Aorta (tissue), 5 donors: ENCODE results near the gene SRPK2. TPM values are rescaled to one million over a fixed set of nuclear protein-coding genes. Genes with fewer than 3 reads are reported as not detected.

ENCODE experiments used
- ATAC-seq: fragments of 200-7000 bp; cut with Tn5 transposase; one replicate; pipeline ENCODE4 v1.9.1; 2022; ENCODE audit warnings: moderate library complexity; ENCODE audit not compliant: low FRiP score
- DNase-seq, 2 donors: peaks; one replicate each; pipeline ENCODE4 v3.0.0-alpha.2; 2020
- H3K27ac ChIP-seq, 2 donors: one replicate each; pipeline ENCODE4 v1.5.1; 2013; ENCODE audit warnings: low read length in 2 of 2, mild to moderate bottlenecking in 2 of 2, moderate library complexity in 2 of 2, control low read depth in 1 of 2, inconsistent platforms in 1 of 2, low read depth in 1 of 2
- H3K27me3 ChIP-seq, 2 donors: one replicate each; pipeline ENCODE4 v1.6.1; 2013; ENCODE audit warnings: control low read depth in 1 of 2, low read length in 1 of 2, mild to moderate bottlenecking in 1 of 2, moderate library complexity in 1 of 2; ENCODE audit not compliant: insufficient read depth in 2 of 2, control insufficient read depth in 1 of 2
- H3K36me3 ChIP-seq, 2 donors: one replicate each; pipeline ENCODE4 v1.6.1; 2013; ENCODE audit warnings: control low read depth in 1 of 2, low read length in 1 of 2, mild to moderate bottlenecking in 1 of 2; ENCODE audit not compliant: insufficient read depth in 2 of 2, control insufficient read depth in 1 of 2
- H3K4me1 ChIP-seq, 2 donors: one replicate each; pipeline ENCODE4 v1.6.1; 2013; ENCODE audit warnings: low read length in 2 of 2, control low read depth in 1 of 2, mild to moderate bottlenecking in 1 of 2, moderate library complexity in 1 of 2; ENCODE audit not compliant: insufficient read depth in 2 of 2, control insufficient read depth in 1 of 2
- H3K4me3 ChIP-seq, 2 donors: one replicate each; pipeline ENCODE4 v1.5.1; 2013; ENCODE audit warnings: low read length in 2 of 2, control low read depth in 1 of 2, mild to moderate bottlenecking in 1 of 2
- H3K9me3 ChIP-seq: one replicate; pipeline ENCODE4 v1.6.1; 2013; ENCODE audit warnings: mild to moderate bottlenecking, low read length; ENCODE audit not compliant: control insufficient read depth
- WGBS, 2 donors: extraction: QIAGEN DNeasy Blood & Tissue Kit; methylation state at CpG; one replicate each; pipeline ENCODE4 v1.1.7; 2013; 5-methylcytosine and 5-hydroxymethylcytosine counted together
- intact Hi-C, 2 donors: fragments of 100-400 bp; cut with DNase I; formaldehyde crosslinking; loops; one replicate each; pipeline versions ENCODE4 v1.14.2 to v1.15.0; 2022
- polyA plus RNA-seq, 2 donors: library from polyadenylated mRNA; stranded (reverse); fragments of 200-250 nt; gene quantifications; one replicate each; pipeline ENCODE4 v1.2.3, GENCODE V29; 2013
- total RNA-seq, 2 donors: library from RNA; stranded (reverse); fragmentation: NEBNext Ultra II Directional; extraction: Animal tissue kit (Norgen Biotek cat#: 25700); gene quantifications; one replicate each; pipeline ENCODE4 v1.2.1, GENCODE V29; 2021
- donor health status: healthy with polysubstance abuse.
- donor health status: Bipolar disorder and iron deficiency.
- donor health status: DM: no; HTN: no; CAD: no.
- donor health status: DM: no; HTN: no; CAD: no.
- donor health status: DM: yes; HTN: yes; CAD: no.

SRPK2 gene
- total and polyA plus RNA-seq, 4 donors = 11.5 to 49.7 (median 28.7) TPM

DNA sequence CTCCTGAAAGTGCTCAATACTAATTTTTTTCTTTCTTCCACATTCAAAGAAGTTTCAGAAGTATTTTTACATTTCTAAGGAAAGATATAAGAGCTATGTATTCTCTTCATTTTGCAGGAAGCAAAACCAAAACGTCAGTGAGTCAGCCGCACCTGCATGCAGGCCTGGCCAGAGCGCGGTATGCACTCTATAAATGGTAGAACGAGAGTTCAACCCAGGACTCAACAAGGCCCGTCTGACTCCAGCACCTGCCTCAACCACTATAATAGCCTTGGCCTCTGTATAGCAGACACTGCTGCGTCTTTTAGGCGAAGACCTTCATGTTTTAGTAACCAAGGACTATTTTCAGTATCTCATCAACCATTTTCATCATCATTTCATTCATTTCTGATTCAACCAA is 261.5 kb downstream of the SRPK2 start:
- Histone ChIP-seq H3K27ac (no peak overlapping the region), H3K4me3 (no peak overlapping the region), H3K36me3 (peaks cover 0 to 2% of the 10 kb centered on the region in 2 donors), H3K27me3 (no peaks in the 10 kb centered on the region), H3K4me1 (no peaks in the 10 kb centered on the region), H3K9me3 (no peaks in the 10 kb centered on the region)
- intact Hi-C loops = no loop called here
- DNase-seq (no peak), ATAC-seq (no peak)
- 83 to 85% methylated on average over 8 of the region's 8 CpGs for WGBS, 2 donors

- H3K27me3 ChIP-seq = no peaks in the 10 kb centered on the region
- 60 to 68% methylated on average over 4 of the region's 4 CpGs for WGBS, 2 donors
- no peaks in the 10 kb centered on the region for H3K9me3 ChIP-seq
Measured at GRCh38 chr7:105126436-105126975, 262.2 kb downstream of the SRPK2 start.

DNA sequence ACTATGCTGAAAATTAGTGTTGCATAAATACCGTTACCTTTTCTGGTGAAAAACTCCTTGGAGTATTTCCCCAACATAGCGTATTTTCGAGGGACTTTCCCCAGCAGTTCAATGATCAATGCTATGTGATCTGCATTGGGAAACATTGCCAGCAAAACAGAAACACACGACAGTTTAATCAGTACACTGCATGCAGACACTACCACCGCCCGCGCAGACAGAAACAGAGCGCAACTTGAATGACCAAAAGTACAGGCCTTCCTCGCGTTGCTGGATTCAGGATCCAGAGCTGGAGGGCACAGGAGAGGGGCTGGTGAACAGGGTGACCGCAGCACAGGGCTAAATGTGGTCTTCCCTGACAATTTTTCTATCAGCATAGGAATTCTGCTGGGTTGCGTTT is 263.0 kb downstream of the SRPK2 start:
- H3K4me3 ChIP-seq = no peak overlapping the region
- 96% methylated on average over 12 of the region's 12 CpGs for WGBS, 2 donors
- ATAC-seq = no peak
- H3K27ac ChIP-seq = no peak overlapping the region
- no peaks in the 10 kb centered on the region for H3K4me1 ChIP-seq
- peaks cover 0 to 2% of the 10 kb centered on the region in 2 donors for H3K36me3 ChIP-seq
- H3K9me3 ChIP-seq = no peaks in the 10 kb centered on the region
- intact Hi-C loops = no loop called here
- H3K27me3 ChIP-seq = no peaks in the 10 kb centered on the region
- no peak for DNase-seq

More at GRCh38 chr7:105126436-105126975, 262.2 kb downstream of the SRPK2 start:
- Histone ChIP-seq H3K27ac (no peak overlapping the region), H3K4me1 (no peaks in the 10 kb centered on the region), H3K4me3 (no peak overlapping the region), H3K36me3 (peaks cover 0 to 2% of the 10 kb centered on the region in 2 donors)
- DNase-seq = no peak
- no peak for ATAC-seq
- intact Hi-C loops = no loop called here

DNA sequence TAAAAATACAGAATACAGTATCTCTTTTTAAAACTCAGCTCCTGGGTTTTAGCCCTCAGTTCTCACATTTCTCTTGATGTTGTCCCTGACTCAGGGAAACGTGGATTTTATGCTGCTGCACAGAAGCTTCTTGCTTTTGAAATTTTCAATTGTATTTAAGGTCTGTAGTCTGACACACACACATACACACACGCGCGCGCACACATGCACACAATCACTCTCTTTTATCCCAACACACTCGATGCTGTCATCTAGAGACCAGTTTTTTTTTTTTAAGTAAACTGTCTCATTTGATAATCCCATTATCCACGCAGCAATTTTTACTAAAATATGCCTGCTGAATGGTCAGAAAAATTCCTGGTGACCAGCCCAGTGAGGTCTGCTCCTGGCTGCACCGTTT is 266.1 kb downstream of the SRPK2 start:
- Histone ChIP-seq H3K36me3 (peaks cover 0 to 2% of the 10 kb centered on the region in 2 donors), H3K27me3 (no peaks in the 10 kb centered on the region), H3K4me3 (no peak overlapping the region), H3K4me1 (peaks cover 0 to 2% of the 10 kb centered on the region in 2 donors), H3K27ac (no peak overlapping the region), H3K9me3 (no peaks in the 10 kb centered on the region)
- ATAC-seq = no peak
- no peak for DNase-seq
- WGBS, 2 donors = 80% methylated on average over 8 of the region's 8 CpGs
- intact Hi-C loops = no loop called here

DNA sequence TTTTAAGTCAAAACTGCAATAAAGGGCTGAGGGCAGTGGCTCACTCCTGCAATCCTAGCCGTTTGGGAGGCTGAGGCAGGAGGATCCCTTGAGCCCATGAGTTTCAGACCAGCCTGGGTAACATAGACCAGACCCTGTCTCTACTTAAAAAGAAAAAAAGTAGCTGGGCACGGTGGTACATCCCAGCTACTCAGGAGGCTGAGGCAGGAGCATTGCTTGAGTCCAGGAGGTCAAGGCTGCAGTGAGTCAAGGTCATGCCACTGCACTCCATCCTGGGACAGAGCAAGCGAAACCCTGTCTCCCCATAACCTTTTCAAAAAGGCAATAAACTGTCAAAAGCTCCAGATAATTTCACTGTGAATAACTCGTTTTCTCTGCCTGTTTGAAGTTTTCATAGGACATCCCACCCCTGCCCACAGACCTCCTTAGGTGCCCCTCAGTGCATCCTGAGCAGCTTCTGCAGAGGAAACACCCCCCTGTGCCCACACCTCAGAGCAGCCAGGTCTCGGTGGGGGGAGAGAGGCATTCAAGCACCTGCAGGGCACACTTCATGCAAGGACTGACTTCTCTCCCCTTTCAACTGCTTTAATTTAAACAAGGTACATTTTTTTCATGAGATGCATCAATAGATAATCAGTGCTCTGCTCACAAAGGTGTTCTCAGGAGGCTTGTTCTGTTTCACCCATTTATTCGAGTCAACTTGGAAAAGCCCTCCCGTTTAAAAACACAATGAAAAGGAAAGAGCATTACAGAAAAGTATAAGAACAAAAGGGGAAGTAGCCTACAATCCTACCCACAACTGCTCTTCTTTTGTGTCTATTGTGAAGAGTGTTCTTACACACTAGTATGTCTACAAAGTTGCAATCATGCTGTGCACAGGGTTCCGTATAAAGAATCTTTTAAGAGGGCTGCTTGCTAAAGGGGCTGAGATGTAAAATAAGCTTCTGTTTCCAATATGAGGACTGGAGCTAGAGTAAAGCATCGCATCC is 269.8 kb downstream of the SRPK2 start:
- intact Hi-C loops = no loop called here
- peaks cover 0 to 2% of the 10 kb centered on the region in 2 donors for H3K4me1 ChIP-seq
- H3K27ac ChIP-seq = no peak overlapping the region
- no peaks in the 10 kb centered on the region for H3K27me3 ChIP-seq
- DNase-seq (no peak), ATAC-seq (no peak)
- peaks cover 0 to under 1% of the 10 kb centered on the region in 2 donors for H3K36me3 ChIP-seq
- WGBS, 2 donors = 83 to 84% methylated on average over 9 of the region's 9 CpGs
- no peaks in the 10 kb centered on the region for H3K9me3 ChIP-seq
- no peak overlapping the region for H3K4me3 ChIP-seq

DNA sequence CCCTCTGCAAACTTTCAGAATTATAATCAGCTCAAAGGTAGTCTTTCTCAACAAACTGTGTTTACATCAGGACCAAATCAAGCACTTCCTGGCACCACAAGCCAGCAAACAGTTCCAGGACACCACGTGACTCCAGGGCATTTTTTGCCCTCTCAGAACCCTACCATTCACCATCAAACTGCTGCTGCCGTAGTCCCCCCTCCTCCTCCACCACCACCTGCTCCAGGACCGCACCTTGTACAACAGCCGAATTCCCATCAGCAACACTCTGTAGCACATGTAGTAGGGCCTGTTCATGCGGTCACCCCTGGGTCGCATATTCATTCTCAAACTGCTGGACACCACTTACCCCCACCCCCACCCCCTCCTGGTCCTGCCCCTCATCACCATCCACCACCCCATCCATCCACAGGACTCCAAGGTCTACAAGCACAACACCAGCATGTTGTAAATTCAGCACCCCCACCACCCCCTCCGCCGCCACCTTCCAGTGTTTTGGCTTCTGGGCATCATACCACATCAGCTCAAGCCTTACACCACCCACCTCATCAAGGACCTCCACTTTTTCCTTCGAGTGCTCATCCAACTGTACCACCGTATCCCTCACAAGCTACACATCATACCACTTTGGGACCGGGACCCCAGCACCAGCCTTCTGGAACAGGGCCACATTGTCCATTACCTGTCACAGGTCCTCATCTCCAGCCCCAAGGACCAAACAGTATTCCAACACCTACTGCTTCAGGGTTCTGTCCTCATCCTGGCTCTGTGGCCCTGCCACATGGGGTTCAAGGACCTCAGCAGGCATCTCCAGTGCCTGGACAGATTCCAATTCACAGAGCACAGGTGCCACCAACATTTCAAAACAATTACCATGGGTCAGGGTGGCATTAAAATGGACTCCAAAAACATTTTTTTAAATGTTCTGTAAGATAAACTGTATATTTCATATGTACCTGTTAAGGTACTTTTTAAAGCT is 276.0 kb downstream of the SRPK2 start:
- H3K27ac ChIP-seq = no peak overlapping the region
- no peaks in the 10 kb centered on the region for H3K4me1 ChIP-seq
- intact Hi-C loops = no loop called here
- ATAC-seq (peak; percentile 49), DNase-seq (no peak)
- H3K27me3 ChIP-seq = no peaks in the 10 kb centered on the region
- H3K36me3 ChIP-seq = peaks cover 2 to 12% of the 10 kb centered on the region in 2 donors
- no peak overlapping the region for H3K4me3 ChIP-seq
- 76 to 81% methylated on average over 11 of the region's 11 CpGs for WGBS, 2 donors
- no peaks in the 10 kb centered on the region for H3K9me3 ChIP-seq

DNA sequence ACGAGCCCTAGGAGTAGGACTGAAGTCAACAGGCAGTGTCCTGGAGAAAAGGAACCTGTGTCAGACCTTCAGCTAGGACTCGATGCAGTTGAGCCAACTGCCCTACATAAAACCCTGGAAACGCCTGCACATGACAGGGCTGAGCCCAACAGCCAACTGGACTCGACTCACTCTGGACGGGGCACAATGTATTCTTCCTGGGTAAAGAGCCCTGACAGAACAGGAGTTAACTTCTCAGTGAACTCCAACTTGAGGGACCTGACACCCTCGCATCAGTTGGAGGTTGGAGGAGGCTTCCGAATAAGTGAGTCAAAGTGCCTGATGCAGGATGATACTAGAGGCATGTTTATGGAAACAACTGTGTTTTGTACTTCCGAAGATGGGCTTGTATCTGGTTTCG is 281.3 kb downstream of the SRPK2 start:
- 72 to 76% methylated on average over 9 of the region's 9 CpGs for WGBS, 2 donors

GRCh38 chr7:105106473-105106872 is 282.2 kb downstream of the SRPK2 start:
- no peaks in the 10 kb centered on the region for H3K27me3 ChIP-seq
- no peak for ATAC-seq
- 83 to 84% methylated on average over 6 of the region's 6 CpGs for WGBS, 2 donors
- H3K4me1 ChIP-seq = peaks cover 0 to 2% of the 10 kb centered on the region in 2 donors
- intact Hi-C loops = no loop called here
- H3K9me3 ChIP-seq = no peaks in the 10 kb centered on the region
- no peak for DNase-seq
- peaks cover 7% of the 10 kb centered on the region in 2 donors for H3K36me3 ChIP-seq
- no peak overlapping the region for H3K4me3 ChIP-seq
- H3K27ac ChIP-seq = no peak overlapping the region

More for the DNA sequence above, 281.3 kb downstream of the SRPK2 start:
- Histone ChIP-seq H3K4me1 (peaks cover 0 to 2% of the 10 kb centered on the region in 2 donors), H3K4me3 (no peak overlapping the region), H3K9me3 (no peaks in the 10 kb centered on the region), H3K27me3 (no peaks in the 10 kb centered on the region), H3K36me3 (peaks cover 7 to 12% of the 10 kb centered on the region in 2 donors), H3K27ac (no peak overlapping the region)
- ATAC-seq (no peak), DNase-seq (no peak)
- intact Hi-C loops = no loop called here
